Endometrial microvascular endothelial cells (primary cell): ENCODE data around the gene GHSR. TPM values are rescaled to one million over a fixed set of nuclear protein-coding genes. Genes with fewer than 3 reads are reported as not detected.

ENCODE experiments used
- total RNA-seq: library from RNA; depleted of rRNA; stranded (reverse); fragments of >200 nt; gene quantifications from one replicate; pipeline ENCODE4 v1.2.3, GENCODE V29; 2015; ENCODE audit errors: inconsistent ontology term

The GHSR gene
- total RNA-seq, 1 donor from 2014 or later: not detected

Other genes with a start within 250 kb of the GHSR start
- 3.5 TPM for gene TNFSF10, start 75.0 kb upstream of the GHSR start, total RNA-seq